K562 (cell line): ENCODE measurements around the gene ABCC11. TPM values are rescaled to one million over a fixed set of nuclear protein-coding genes. Genes with fewer than 3 reads are reported as not detected.

ENCODE experiments used
- ATAC-seq: fragments of 200-7000 bp; cut with Tn5 transposase; 3 replicates; pipeline ENCODE4 v1.9.1; 2020; ENCODE audit warnings: moderate library complexity
- BruUV-seq: library from RNA; stranded (reverse); fragments of 400-500 nt; replicated peaks from 2 replicates; lab custom pipeline; 2021; lab: Mats Ljungman, UMichigan
- CTCF ChIA-PET: fragments of 300-600 bp; formaldehyde crosslinking; extraction: SDS; loops from one replicate; lab custom pipeline; 2021; ENCODE audit warnings: low intra/inter-chr PET ratio; lab: Yijun Ruan, JAX
- POLR2A ChIA-PET: fragments of 300-600, 350-650 bp; sonication (Branson Sonifier 250); formaldehyde crosslinking; extraction: SDS; loops from one replicate; lab custom pipeline; 2021; ENCODE audit warnings: antibody characterized with exemption, inconsistent platforms; lab: Yijun Ruan, JAX
- DNase-seq, 4 experiments: peaks; one replicate each; pipeline versions ENCODE4 v3.0.0 to v3.0.0-alpha.2; 2011 to 2018; ENCODE audit warnings: low spot score in 3 of 4, mixed read lengths in 3 of 4; ENCODE audit errors: extremely low read depth in 1 of 4
- FAIRE-seq: peaks from 2 replicates; lab custom pipeline; 2011; peaks lifted over from hg19 to GRCh38; lab: Jason Lieb, UNC
- H2AFZ ChIP-seq: 2 replicates; pipeline ENCODE4 v1.6.0; 2011; ENCODE audit warnings: low read depth, low read length, control low read depth, inconsistent platforms
- H3K27ac ChIP-seq: fragments of 200-600 bp; 3 replicates; pipeline ENCODE4 v1.8.0; 2011; ENCODE audit warnings: low read depth, mild to moderate bottlenecking, control low read depth, inconsistent platforms, low read length, moderate library complexity, mixed read lengths; ENCODE audit errors: extremely low read depth
- H3K27me3 ChIP-seq, 2 experiments: fragments of 300-600 bp in 1 of 2; 2 replicates in 1 of 2; 3 replicates in 1 of 2; pipeline versions ENCODE4 v1.6.0 to v1.8.0; 2011; ENCODE audit warnings: inconsistent platforms in 2 of 2, low read length in 2 of 2, mild to moderate bottlenecking in 1 of 2, mixed read lengths in 1 of 2, moderate library complexity in 1 of 2; ENCODE audit not compliant: control insufficient read depth in 2 of 2, insufficient read depth in 2 of 2
- H3K36me3 ChIP-seq: fragments of 300-600 bp; 3 replicates; pipeline ENCODE4 v1.8.0; 2011; ENCODE audit warnings: mild to moderate bottlenecking, low read length, inconsistent platforms; ENCODE audit not compliant: control insufficient read depth, insufficient read depth
- H3K4me1 ChIP-seq, 2 experiments: fragments of 200-600 bp in 1 of 2; replicated peaks in 1 of 2; 2 replicates in 1 of 2; 3 replicates in 1 of 2; pipeline versions ENCODE4 v1.5.1 to v1.8.0; 2011; ENCODE audit warnings: inconsistent platforms in 2 of 2, low read length in 2 of 2, mild to moderate bottlenecking in 1 of 2, mixed read lengths in 1 of 2, moderate library complexity in 1 of 2; ENCODE audit not compliant: control insufficient read depth in 2 of 2, insufficient read depth in 2 of 2
- H3K4me2 ChIP-seq: 2 replicates; pipeline ENCODE4 v1.6.1; 2011; ENCODE audit warnings: low read length, control low read depth, inconsistent platforms, mixed read lengths; ENCODE audit not compliant: insufficient read depth
- H3K4me3 ChIP-seq: fragments of 200-600 bp; sonication (generic), shearing (Covaris generic); 2 replicates; pipeline ENCODE4 v1.5.1; 2016; ENCODE audit warnings: control low read depth, inconsistent platforms
- H3K79me2 ChIP-seq: fragments of 200-600 bp; 3 replicates; pipeline ENCODE4 v1.8.0; 2011; ENCODE audit warnings: low read length, inconsistent platforms; ENCODE audit not compliant: control insufficient read depth, insufficient read depth
- H3K9ac ChIP-seq, 2 experiments: 2 replicates each; pipeline versions ENCODE4 v1.6.0 to v1.6.1; 2011; ENCODE audit warnings: low read depth in 2 of 2, low read length in 2 of 2, control low read depth in 1 of 2, inconsistent platforms in 1 of 2, mild to moderate bottlenecking in 1 of 2, mixed read lengths in 1 of 2; ENCODE audit not compliant: insufficient read depth in 1 of 2
- H3K9me1 ChIP-seq: one replicate; pipeline ENCODE4 v1.6.0; 2011; ENCODE audit warnings: inconsistent platforms, mild to moderate bottlenecking, low read length, moderate library complexity; ENCODE audit not compliant: control insufficient read depth, insufficient read depth
- H3K9me3 ChIP-seq: replicated peaks from 2 replicates; pipeline ENCODE4 v1.5.1; 2011; ENCODE audit warnings: low read depth, low read length, inconsistent platforms; ENCODE audit not compliant: control insufficient read depth, insufficient read depth
- H4K20me1 ChIP-seq: replicated peaks from 2 replicates; pipeline ENCODE4 v1.6.1; 2011; ENCODE audit warnings: low read length, inconsistent platforms, mixed read lengths; ENCODE audit not compliant: control insufficient read depth, insufficient read depth
- CBFB ChIP-seq: sonication (generic); formaldehyde crosslinking; IDR thresholded peaks from 2 replicates; pipeline ENCODE4 v1.4.0; 2020; ENCODE audit warnings: mild to moderate bottlenecking, missing genetic modification reagents
- CXXC5 ChIP-seq: fragments of 250-450 bp; sonication (Bioruptor Pico); IDR thresholded peaks from 2 replicates; pipeline ENCODE4 v1.8.0; 2022; ENCODE audit warnings: inconsistent platforms, mild to moderate bottlenecking, moderate library complexity
- SRSF7 ChIP-seq: fragments of 200-400 bp; formaldehyde crosslinking; optimal IDR thresholded peaks from 2 replicates; pipeline ENCODE3; 2017; ENCODE audit warnings: mild to moderate bottlenecking, low read depth, low read length
- STAT5B ChIP-seq: fragments of 250-450 bp; sonication (Bioruptor Pico); IDR thresholded peaks from 2 replicates; pipeline ENCODE4 v1.8.0; 2021; ENCODE audit warnings: mild to moderate bottlenecking, inconsistent platforms
- ZNF146 ChIP-seq: IDR thresholded peaks from one replicate; pipeline ENCODE4 v1.6.1; 2018; ENCODE audit warnings: missing compliant biosample characterization; ENCODE audit not compliant: unreplicated experiment
- ZNF780A ChIP-seq: fragments of 250-450 bp; sonication (Bioruptor Pico); IDR thresholded peaks from 2 replicates; pipeline ENCODE4 v1.5.0; 2021; ENCODE audit warnings: mild to moderate bottlenecking
- WGBS: fragments of 100-300 bp; shearing (Covaris generic); methylation state at CpG from one replicate; pipeline ENCODE4 v1.1.6; 2016; ENCODE audit warnings: low coverage, mixed read lengths; ENCODE audit not compliant: insufficient coverage; ENCODE audit errors: missing lambda C conversion rate; 5-methylcytosine and 5-hydroxymethylcytosine counted together
- in situ Hi-C: fragments of 300-500 bp; cut with MboI; formaldehyde crosslinking; loops from 4 replicates; pipeline ENCODE4 v1.15.0; 2018; ENCODE audit warnings: inconsistent platforms, mixed read lengths
- intact Hi-C: fragments of 100-400 bp; cut with micrococcal nuclease; formaldehyde crosslinking; loops from 2 replicates; pipeline ENCODE4 v1.14.2; 2022
- polyA plus RNA-seq, 8 experiments: library from polyadenylated mRNA; depleted of rRNA in 4 of 8; stranded (reverse) in 5 of 8; unstranded in 3 of 8; fragments of >200 nt; fragmentation: Nextera tagmentation in 2 of 8; fragmentation: Illumina TruSeq in 1 of 8; extraction: Ambion mirVana in 2 of 8; extraction: Trizol in 1 of 8; gene quantifications; 2 replicates each; pipeline versions ENCODE4 v1.2.1 to v1.2.3, GENCODE V29; 2011 to 2014; ENCODE audit warnings: inconsistent platforms in 1 of 8, missing spikeins in 1 of 8
- total RNA-seq, 7 experiments: library from RNA; depleted of rRNA in 6 of 7; stranded (reverse); fragments of >200 nt in 6 of 7; fragmentation: Illumina TruSeq in 2 of 7; extraction: Trizol in 2 of 7; gene quantifications; 2 replicates each; pipeline versions ENCODE4 v1.2.1 to v1.2.3, GENCODE V29; 2011 to 2021; ENCODE audit warnings: low replicate concordance in 1 of 7

The ABCC11 gene
- total and polyA plus RNA-seq, 9 of the 15 experiments (the other 6 are each of a cell fraction or from before 2014, with no cell fraction given) = 0.04 to 0.14 (median 0.04) TPM; not detected in 6

DNA sequence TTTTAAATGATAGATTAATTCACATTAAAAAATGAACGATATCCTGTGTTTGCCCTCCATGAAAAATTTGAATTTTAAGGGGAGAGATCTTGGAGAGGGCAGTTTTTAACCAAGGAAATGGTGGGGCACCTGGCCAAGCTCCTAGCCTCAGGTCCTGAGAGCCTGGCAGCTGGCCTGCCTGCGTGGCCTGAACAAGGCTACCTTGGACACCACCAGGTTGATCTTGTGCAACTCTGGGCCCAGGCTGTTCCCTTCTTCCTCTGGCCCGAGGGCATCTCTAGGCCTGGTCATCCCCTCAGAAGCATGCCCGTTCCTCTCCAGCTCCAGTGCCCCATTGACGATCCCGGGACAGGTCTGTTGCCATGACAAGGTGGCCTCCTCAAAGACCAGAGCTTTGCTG lies 36.6 kb downstream of the ABCC11 start:
- ChIA-PET CTCF (no interaction called here), POLR2A (no interaction called here)
- no TSS peak for BruUV-seq
- Histone ChIP-seq H3K4me3 (no peak overlapping the region), H2AFZ (no peak overlapping the region), H3K27ac (no peak overlapping the region), H3K27me3 (peaks cover 13 to 43% of the 10 kb centered on the region in 2 experiments), H3K9me3 (no peaks in the 10 kb centered on the region), H3K4me1 (no peaks in the 10 kb centered on the region), H3K4me2 (no peak overlapping the region), H4K20me1 (no peaks in the 10 kb centered on the region), H3K79me2 (no peaks in the 10 kb centered on the region), H3K36me3 (no peaks in the 10 kb centered on the region), H3K9me1 (no peaks in the 10 kb centered on the region), H3K9ac (0 out of 4 replicates have a peak overlapping the region, but pooled peaks of 1 of the 2 experiments have one; percentile 1)
- WGBS = 2% methylated on average over 6 of the region's 6 CpGs
- intact Hi-C loops = no loop called here
- ATAC-seq (no peak), DNase-seq (no peak), FAIRE-seq (no peak)
- TF ChIP-seq CXXC5 (CRISPR knock-in tag) = no peak
- TF ChIP-seq STAT5B (CRISPR knock-in tag) = no peak
- no peak for TF ChIP-seq SRSF7
- no peak for TF ChIP-seq ZNF780A (CRISPR knock-in tag)
- no peak for TF ChIP-seq ZNF146 (CRISPR knock-in tag)
- TF ChIP-seq CBFB (CRISPR knock-in tag) = no peak
- in situ Hi-C loops = no loop called here
